ENCODE results near the gene YARS1. TPM values are rescaled to one million over a fixed set of nuclear protein-coding genes. Genes with fewer than 3 reads are reported as not detected.
"Not testable (repeated sequence)": the region's sequence is repeated elsewhere in the genome, so short reads cannot be mapped to it uniquely, and the experiment has no call there.

The YARS1 gene
- total RNA-seq, 4 donors from 2014 or later: 29.1 to 54.1 (median 46.0) TPM

- 33 to 72% methylated on average over 1 to 8 of the region's 8 CpGs for WGBS, 2 donors (ENCODE audit: low coverage in 1 of 2)
- H3K36me3 ChIP-seq: peaks cover 0 to 81% of the 10 kb centered on the region in 2 donors
- no peak for ATAC-seq
- H3K4me3 ChIP-seq: no peak overlapping the region
- H3K27me3 ChIP-seq: no peaks in the 10 kb centered on the region
- TF ChIP-seq POLR2A (IDR thresholded peaks at IDR 0.05) (no peak), POLR2AphosphoS5 (IDR thresholded peaks at IDR 0.05) (no peak), CTCF (IDR thresholded peaks at IDR 0.05) (no peak), EP300 (IDR thresholded peaks at IDR 0.05) (no peak)
- no peaks in the 10 kb centered on the region for H3K4me1 ChIP-seq
- no peak overlapping the region for H3K27ac ChIP-seq
- no peaks in the 10 kb centered on the region for H3K9me3 ChIP-seq
Observed at GRCh38 chr1:32798679-32799416, 18.3 kb downstream of the YARS1 start.

GRCh38 chr1:32798191-32798590, 19.0 kb downstream of the YARS1 start:
- Histone ChIP-seq H3K36me3 (peaks cover 0 to 84% of the 10 kb centered on the region in 2 donors), H3K27ac (no peak overlapping the region), H3K27me3 (no peaks in the 10 kb centered on the region), H3K4me3 (no peak overlapping the region), H3K4me1 (no peaks in the 10 kb centered on the region), H3K9me3 (no peaks in the 10 kb centered on the region)
- TF ChIP-seq CTCF (IDR thresholded peaks at IDR 0.05): no peak
- TF ChIP-seq EP300 (IDR thresholded peaks at IDR 0.05): no peak
- no peak for TF ChIP-seq POLR2A (IDR thresholded peaks at IDR 0.05)
- no peak for TF ChIP-seq POLR2AphosphoS5 (IDR thresholded peaks at IDR 0.05)
- no peak for ATAC-seq
- 94 to 100% methylated on average over 3 of the region's 4 CpGs for WGBS, 2 donors (ENCODE audit: low coverage in 1 of 2)

GRCh38 chr1:32797456-32797855, 19.7 kb downstream of the YARS1 start:
- peaks cover 0 to 84% of the 10 kb centered on the region in 2 donors for H3K36me3 ChIP-seq
- no peak for TF ChIP-seq CTCF (IDR thresholded peaks at IDR 0.05)
- no peak for TF ChIP-seq POLR2AphosphoS5 (IDR thresholded peaks at IDR 0.05)
- TF ChIP-seq EP300 (IDR thresholded peaks at IDR 0.05): no peak
- TF ChIP-seq POLR2A (IDR thresholded peaks at IDR 0.05): no peak
- no peak overlapping the region for H3K27ac ChIP-seq
- 88% methylated on average over 1 of the region's 1 CpG; no CpG with 5 or more reads in 1 of the 2 donors for WGBS, 2 donors (ENCODE audit: low coverage in 1 of 2)
- H3K4me3 ChIP-seq: no peak overlapping the region
- H3K4me1 ChIP-seq: no peaks in the 10 kb centered on the region
- H3K27me3 ChIP-seq: no peaks in the 10 kb centered on the region
- no peaks in the 10 kb centered on the region for H3K9me3 ChIP-seq
- ATAC-seq: no peak

- H3K4me1 ChIP-seq, H3K4me3 ChIP-seq, H3K27me3 ChIP-seq, H3K9me3 ChIP-seq, H3K27ac ChIP-seq, ATAC-seq: not testable (repeated sequence)
- 89 to 98% methylated on average over 4 of the region's 4 CpGs for WGBS, 2 donors (ENCODE audit: low coverage in 1 of 2)
- H3K36me3 ChIP-seq: peaks cover 3 to 93% of the 10 kb centered on the region in 2 donors
Observed at GRCh38 chr1:32795763-32796162, 21.4 kb downstream of the YARS1 start.

- H3K27ac ChIP-seq: no peak overlapping the region
- peaks cover 0 to 15% (median 0%) of the 10 kb centered on the region in 3 donors for H3K4me1 ChIP-seq
- H3K27me3 ChIP-seq: no peaks in the 10 kb centered on the region
- WGBS, 2 donors (ENCODE audit: low coverage in 1 of 2): 100% methylated on average over 1 of the region's 1 CpG
- ATAC-seq: no peak
- no peak overlapping the region for H3K4me3 ChIP-seq
- peaks cover 3 to 88% of the 10 kb centered on the region in 2 donors for H3K36me3 ChIP-seq
- no peaks in the 10 kb centered on the region for H3K9me3 ChIP-seq
- TF ChIP-seq POLR2A (IDR thresholded peaks at IDR 0.05) (no peak), POLR2AphosphoS5 (IDR thresholded peaks at IDR 0.05) (no peak), EP300 (IDR thresholded peaks at IDR 0.05) (no peak), CTCF (IDR thresholded peaks at IDR 0.05) (no peak)
Observed at GRCh38 chr1:32791881-32792280, 25.3 kb downstream of the YARS1 start.
